Liver (tissue), 9 donors: ENCODE results near the gene PIGN. TPM values are rescaled to one million over a fixed set of nuclear protein-coding genes. Genes with fewer than 3 reads are reported as not detected.

ENCODE experiments used
- DNase-seq: peaks from one replicate; pipeline ENCODE4 v3.0.0-alpha.2; 2017; ENCODE audit warnings: low spot score
- H3K27ac ChIP-seq, 2 donors: one replicate each; pipeline ENCODE4 v1.7.0; 2013; ENCODE audit warnings: inconsistent platforms in 2 of 2, low read length in 2 of 2, control low read depth in 1 of 2, low read depth in 1 of 2, mild to moderate bottlenecking in 1 of 2
- H3K27me3 ChIP-seq, 4 donors: one replicate each; pipeline versions ENCODE4 v1.6.1 to v1.7.0; 2013; ENCODE audit warnings: low read length in 3 of 4, inconsistent platforms in 1 of 4, mild to moderate bottlenecking in 1 of 4, moderate library complexity in 1 of 4; ENCODE audit not compliant: control insufficient read depth in 4 of 4, insufficient read depth in 4 of 4
- H3K36me3 ChIP-seq, 4 donors: one replicate each; pipeline versions ENCODE4 v1.6.1 to v1.7.0; 2013; ENCODE audit warnings: low read length in 3 of 4, mild to moderate bottlenecking in 3 of 4, low read depth in 1 of 4, moderate library complexity in 1 of 4; ENCODE audit not compliant: control insufficient read depth in 4 of 4, insufficient read depth in 3 of 4
- H3K4me1 ChIP-seq, 4 donors: one replicate each; pipeline versions ENCODE4 v1.6.1 to v1.7.0; 2013; ENCODE audit warnings: low read length in 3 of 4, mild to moderate bottlenecking in 3 of 4, moderate library complexity in 1 of 4; ENCODE audit not compliant: control insufficient read depth in 4 of 4, insufficient read depth in 4 of 4
- H3K4me3 ChIP-seq, 3 donors: one replicate each; pipeline versions ENCODE4 v1.6.1 to v1.7.0; 2013; ENCODE audit warnings: low read length in 3 of 3, control low read depth in 1 of 3, low read depth in 1 of 3, mild to moderate bottlenecking in 1 of 3
- H3K9ac ChIP-seq, 2 donors: one replicate each; pipeline ENCODE4 v1.7.0; 2013; ENCODE audit warnings: low read length in 2 of 2, mild to moderate bottlenecking in 2 of 2, moderate library complexity in 2 of 2, control low read depth in 1 of 2, low read depth in 1 of 2
- H3K9me3 ChIP-seq, 4 donors: one replicate each; pipeline versions ENCODE4 v1.6.1 to v1.7.0; 2013; ENCODE audit warnings: low read length in 3 of 4; ENCODE audit not compliant: control insufficient read depth in 4 of 4
- ATF3 ChIP-seq: IDR thresholded peaks from 2 replicates; pipeline ENCODE4 v1.6.1; 2016; ENCODE audit warnings: antibody characterized with exemption
- CTCF ChIP-seq: fragments of 150-350 bp; IDR thresholded peaks from 2 replicates; pipeline ENCODE4 v1.5.1; 2017; ENCODE audit warnings: improper control_type of control experiment, low read depth, low read length; ENCODE audit not compliant: missing input control
- EGR1 ChIP-seq, 2 donors: IDR thresholded peaks; 2 replicates each; pipeline ENCODE4 v1.6.1; 2016 to 2018; ENCODE audit warnings: antibody characterized with exemption in 2 of 2, low read depth in 2 of 2
- FOXA1 ChIP-seq: IDR thresholded peaks from 2 replicates; pipeline ENCODE4 v1.6.1; 2016; ENCODE audit warnings: antibody characterized with exemption
- FOXA2 ChIP-seq: IDR thresholded peaks from 2 replicates; pipeline ENCODE4 v1.6.1; 2016; ENCODE audit warnings: antibody characterized with exemption
- GABPA ChIP-seq, 2 donors: IDR thresholded peaks in 1 of 2; conservative IDR thresholded peaks in 1 of 2; 2 replicates each; pipeline ENCODE4 v1.6.1; 2016; ENCODE audit warnings: antibody characterized with exemption in 2 of 2, mild to moderate bottlenecking in 1 of 2, moderate library complexity in 1 of 2
- HNF4A ChIP-seq, 2 donors: conservative IDR thresholded peaks; 2 replicates each; pipeline ENCODE4 v1.6.1; 2016; ENCODE audit warnings: antibody characterized with exemption in 2 of 2, mild to moderate bottlenecking in 2 of 2
- HNF4G ChIP-seq: IDR thresholded peaks from 2 replicates; pipeline ENCODE4 v1.6.1; 2016; ENCODE audit warnings: antibody characterized with exemption
- JUND ChIP-seq, 2 donors: IDR thresholded peaks; 2 replicates each; pipeline ENCODE4 v1.6.1; 2016; ENCODE audit warnings: antibody characterized with exemption in 2 of 2
- MAX ChIP-seq: IDR thresholded peaks from 2 replicates; pipeline ENCODE4 v1.6.1; 2016; ENCODE audit warnings: antibody characterized with exemption
- NR2F2 ChIP-seq: IDR thresholded peaks from 2 replicates; pipeline ENCODE4 v1.6.1; 2016; ENCODE audit warnings: antibody characterized with exemption
- RAD21 ChIP-seq, 2 donors: IDR thresholded peaks; 2 replicates each; pipeline ENCODE4 v1.6.1; 2016; ENCODE audit warnings: antibody characterized with exemption in 2 of 2, mild to moderate bottlenecking in 2 of 2
- REST ChIP-seq: IDR thresholded peaks from 2 replicates; pipeline ENCODE4 v1.6.1; 2016; ENCODE audit warnings: antibody characterized with exemption, mild to moderate bottlenecking
- RXRA ChIP-seq, 2 donors: IDR thresholded peaks; 2 replicates each; pipeline ENCODE4 v1.6.1; 2017 to 2018; ENCODE audit warnings: antibody characterized with exemption in 2 of 2, mild to moderate bottlenecking in 1 of 2
- SP1 ChIP-seq: IDR thresholded peaks from 2 replicates; pipeline ENCODE4 v1.6.1; 2018; ENCODE audit warnings: antibody characterized with exemption, mild to moderate bottlenecking
- TAF1 ChIP-seq: conservative IDR thresholded peaks from 2 replicates; pipeline ENCODE4 v1.6.1; 2016; ENCODE audit warnings: antibody characterized with exemption, mild to moderate bottlenecking
- YY1 ChIP-seq: IDR thresholded peaks from 2 replicates; pipeline ENCODE4 v1.6.1; 2016; ENCODE audit warnings: antibody characterized with exemption, mild to moderate bottlenecking
- ZBTB33 ChIP-seq: IDR thresholded peaks from 2 replicates; pipeline ENCODE4 v1.6.1; 2016; ENCODE audit warnings: antibody characterized with exemption
- WGBS: extraction: QIAGEN DNeasy Blood & Tissue Kit; methylation state at CpG from one replicate; pipeline ENCODE4 v1.1.7; 2013; 5-methylcytosine and 5-hydroxymethylcytosine counted together
- polyA plus RNA-seq, 2 donors: library from polyadenylated mRNA; stranded (reverse) in 1 of 2; unstranded in 1 of 2; fragments of 200-250 nt in 1 of 2; fragments of >200 nt in 1 of 2; fragmentation: Nextera tagmentation in 1 of 2; extraction: Ambion mirVana in 1 of 2; gene quantifications; one replicate each; pipeline versions ENCODE4 v1.2.1 to v1.2.3, GENCODE V29; 2013 to 2015
- total RNA-seq, 2 donors: library from RNA; depleted of rRNA; stranded (reverse); fragments of >200 nt; gene quantifications; one replicate each; pipeline ENCODE4 v1.2.3, GENCODE V29; 2014
- donor health status: healthy.
- donor health status: healthy.
- donor health status: healthy.
- donor health status: healthy.
- donor health status: healthy.

Gene PIGN
- total and polyA plus RNA-seq, 4 donors = 5.1 to 20.6 (median 12.5) TPM

GRCh38 chr18:62027914-62028520 lies 158.8 kb downstream of the PIGN start (continued):
- TF ChIP-seq HNF4G = no peak

GRCh38 chr18:62026586-62026985 lies 160.3 kb downstream of the PIGN start:
- Histone ChIP-seq H3K4me1 (no peaks in the 10 kb centered on the region), H3K27me3 (peaks cover 0 to 3% (median 0%) of the 10 kb centered on the region in 4 donors), H3K36me3 (no peaks in the 10 kb centered on the region), H3K27ac (no peak overlapping the region), H3K9ac (no peak overlapping the region), H3K4me3 (no peak overlapping the region), H3K9me3 (no peaks in the 10 kb centered on the region)
- TF ChIP-seq HNF4A (conservative IDR thresholded peaks at IDR 0.05) (no peak), NR2F2 (no peak), ATF3 (no peak), MAX (no peak), CTCF (no peak), TAF1 (no peak), GABPA (IDR thresholded peaks at IDR 0.05 in 1 of 2, conservative IDR thresholded peaks at IDR 0.05 in 1 of 2) (no peak)
- no peak for DNase-seq
- 84% methylated on average over 6 of the region's 6 CpGs for WGBS

- peaks cover 0 to 2% (median 0%) of the 10 kb centered on the region in 4 donors for H3K9me3 ChIP-seq
- peaks cover 0 to 3% (median 0%) of the 10 kb centered on the region in 4 donors for H3K27me3 ChIP-seq
- TF ChIP-seq JUND (IDR thresholded peaks at IDR 0.05) = no peak
- no peak for TF ChIP-seq SP1
- no peak for TF ChIP-seq YY1
- no peak for TF ChIP-seq HNF4A (conservative IDR thresholded peaks at IDR 0.05)
- TF ChIP-seq GABPA (IDR thresholded peaks at IDR 0.05 in 1 of 2, conservative IDR thresholded peaks at IDR 0.05 in 1 of 2) = no peak
- no peak for TF ChIP-seq FOXA1
- no peak for TF ChIP-seq CTCF
- no peak for TF ChIP-seq ATF3
- no peak for TF ChIP-seq FOXA2
- TF ChIP-seq EGR1 (IDR thresholded peaks at IDR 0.05; ENCODE audit: low read depth in 2 of 2) = no peak
- no peak for TF ChIP-seq RAD21 (IDR thresholded peaks at IDR 0.05)
- no peak for TF ChIP-seq ZBTB33
- no peak for TF ChIP-seq TAF1
- TF ChIP-seq REST = no peak
- no peak for TF ChIP-seq RXRA (IDR thresholded peaks at IDR 0.05)
- no peak for TF ChIP-seq NR2F2
- no peak for TF ChIP-seq MAX
- no peak for TF ChIP-seq HNF4G
- no peaks in the 10 kb centered on the region for H3K36me3 ChIP-seq
- no peak overlapping the region for H3K27ac ChIP-seq
- no peak overlapping the region for H3K4me3 ChIP-seq
- H3K9ac ChIP-seq = no peak overlapping the region
- no peak for DNase-seq
- no peaks in the 10 kb centered on the region for H3K4me1 ChIP-seq
Measured at GRCh38 chr18:62024983-62025382, 161.9 kb downstream of the PIGN start.
